Measurements from ENCODE around the gene ATAD3A.

GRCh38 chr1:1551524-1552262, 39.7 kb downstream of the ATAD3A start:
- no peak for TF ChIP-seq CTCF (conservative IDR thresholded peaks at IDR 0.05 in 1 of 2, IDR thresholded peaks at IDR 0.05 in 1 of 2; ENCODE audit: extremely low read depth in 1 of 2, insufficient read depth in 1 of 2, low read depth in 1 of 2, low read length in 2 of 2)
- TF ChIP-seq EZH2 (IDR thresholded peaks at IDR 0.05; ENCODE audit: borderline replicate concordance, low read length): no peak

Measured in mammary epithelial cell (primary cell).